ENCODE data around the gene PMEPA1.

PMEPA1 gene

GRCh38 chr20:57618091-57618763 lies 91.6 kb downstream of the PMEPA1 start:
- CTCF ChIA-PET, result interaction anchor here (0.6 to 2.7 kb wide), 4 partner anchors 14 to 562 kb away, joined by 3 to 7 read pairs (median 4); no protein-coding TSS in a partner anchor

GRCh38 chr20:57617079-57617795 lies 92.6 kb downstream of the PMEPA1 start:
- no peak overlapping the region for H3K27ac ChIP-seq
- CTCF ChIA-PET, result interaction anchor here (0.6 kb wide), 3 partner anchors 15 to 465 kb away, joined by 3 read pairs; no protein-coding TSS in a partner anchor
- POLR2A ChIA-PET (ENCODE audit: low non-redundant PET), result interaction anchor here (1.1 kb wide), 1 partner anchor 109 kb away, joined by 3 read pairs; no protein-coding TSS in a partner anchor
- TF ChIP-seq CTCF (conservative IDR thresholded peaks at IDR 0.05; ENCODE audit: low read depth), result no peak
- DNase-seq (ENCODE audit: low spot score), result no peak

More at GRCh38 chr20:57618091-57618763, 91.6 kb downstream of the PMEPA1 start:
- DNase-seq (ENCODE audit: low spot score), result peak; percentile 81
- H3K27ac ChIP-seq, result no peak overlapping the region
- POLR2A ChIA-PET (ENCODE audit: low non-redundant PET), result interaction anchor here (1.1 kb wide), 1 partner anchor 110 kb away, joined by 3 read pairs; no protein-coding TSS in a partner anchor
- no peak for TF ChIP-seq CTCF (conservative IDR thresholded peaks at IDR 0.05; ENCODE audit: low read depth)

- no peak for TF ChIP-seq CTCF (conservative IDR thresholded peaks at IDR 0.05; ENCODE audit: low read depth)
- no peak overlapping the region for H3K27ac ChIP-seq
- POLR2A ChIA-PET (ENCODE audit: low non-redundant PET), result interaction anchor here (0.8 kb wide), 1 partner anchor 16 kb away, joined by 4 read pairs; no protein-coding TSS in a partner anchor
- DNase-seq (ENCODE audit: low spot score), result no peak
- CTCF ChIA-PET, result interaction anchor here (0.6 to 0.7 kb wide), 5 partner anchors 39 to 1003 kb away, joined by 3 to 5 read pairs (median 3); no protein-coding TSS in a partner anchor
Observed at GRCh38 chr20:57616143-57616951, 93.5 kb downstream of the PMEPA1 start.

- POLR2A ChIA-PET (ENCODE audit: low non-redundant PET), result no interaction called here
- no peak for TF ChIP-seq CTCF (conservative IDR thresholded peaks at IDR 0.05; ENCODE audit: low read depth)
- no peak overlapping the region for H3K27ac ChIP-seq
- CTCF ChIA-PET, result interaction anchor here (0.6 kb wide), 3 partner anchors 475 to 1928 kb away, joined by 3 to 5 read pairs (median 3); no protein-coding TSS in a partner anchor
- no peak for DNase-seq (ENCODE audit: low spot score)
Observed at GRCh38 chr20:57615445-57615811, 94.4 kb downstream of the PMEPA1 start.

- POLR2A ChIA-PET (ENCODE audit: low non-redundant PET), result no interaction called here
- CTCF ChIA-PET, result interaction anchor here (0.6 to 1.8 kb wide), 5 partner anchors 8 to 1927 kb away, joined by 3 to 8 read pairs (median 4); no protein-coding TSS in a partner anchor
Observed at GRCh38 chr20:57614490-57615444, 95.0 kb downstream of the PMEPA1 start.

More at GRCh38 chr20:57614490-57615444, 95.0 kb downstream of the PMEPA1 start:
- DNase-seq (ENCODE audit: low spot score), result no peak
- no peak for TF ChIP-seq CTCF (conservative IDR thresholded peaks at IDR 0.05; ENCODE audit: low read depth)
- H3K27ac ChIP-seq, result no peak overlapping the region

Measured in RWPE1 (cell line).